ENCODE measurements around the gene SH3YL1.

DNA sequence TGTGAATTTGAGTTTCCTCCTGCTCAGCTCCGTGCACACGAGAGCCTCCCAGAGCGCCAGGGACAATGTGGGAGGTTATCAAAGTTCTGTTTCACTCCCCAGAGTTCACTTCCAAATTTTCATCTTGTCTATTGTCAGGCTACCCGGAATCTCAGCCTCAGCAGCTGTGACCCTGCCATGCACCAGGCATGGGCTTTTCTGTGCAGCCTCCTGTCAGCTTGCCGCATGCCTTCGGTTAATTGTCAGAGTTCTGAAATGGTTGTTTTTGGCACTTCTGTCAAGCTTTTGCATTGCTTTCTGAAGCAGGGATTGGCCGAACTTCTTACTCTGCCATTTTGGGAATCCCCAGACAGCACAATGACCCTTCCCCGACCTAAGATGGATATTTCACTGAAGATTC, 60.4 kb downstream of the SH3YL1 start:
- TF ChIP-seq, protein P1, sequence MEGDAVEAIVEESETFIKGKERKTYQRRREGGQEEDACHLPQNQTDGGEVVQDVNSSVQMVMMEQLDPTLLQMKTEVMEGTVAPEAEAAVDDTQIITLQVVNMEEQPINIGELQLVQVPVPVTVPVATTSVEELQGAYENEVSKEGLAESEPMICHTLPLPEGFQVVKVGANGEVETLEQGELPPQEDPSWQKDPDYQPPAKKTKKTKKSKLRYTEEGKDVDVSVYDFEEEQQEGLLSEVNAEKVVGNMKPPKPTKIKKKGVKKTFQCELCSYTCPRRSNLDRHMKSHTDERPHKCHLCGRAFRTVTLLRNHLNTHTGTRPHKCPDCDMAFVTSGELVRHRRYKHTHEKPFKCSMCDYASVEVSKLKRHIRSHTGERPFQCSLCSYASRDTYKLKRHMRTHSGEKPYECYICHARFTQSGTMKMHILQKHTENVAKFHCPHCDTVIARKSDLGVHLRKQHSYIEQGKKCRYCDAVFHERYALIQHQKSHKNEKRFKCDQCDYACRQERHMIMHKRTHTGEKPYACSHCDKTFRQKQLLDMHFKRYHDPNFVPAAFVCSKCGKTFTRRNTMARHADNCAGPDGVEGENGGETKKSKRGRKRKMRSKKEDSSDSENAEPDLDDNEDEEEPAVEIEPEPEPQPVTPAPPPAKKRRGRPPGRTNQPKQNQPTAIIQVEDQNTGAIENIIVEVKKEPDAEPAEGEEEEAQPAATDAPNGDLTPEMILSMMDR (IDR thresholded peaks at IDR 0.05), result no peak
- TF ChIP-seq TCF7L2 (IDR thresholded peaks at IDR 0.05; ENCODE audit: low read depth, low read length), result no peak

Measured in Panc1 (cell line).